Stimulated activated CD8-positive, alpha-beta memory T cell treated with anti-CD3 and anti-CD28 coated beads, Interleukin-12 subunit alpha, Interleukin-12 subunit beta, amount 100 ng/mL, for 24 hours (primary cell): ENCODE results near the gene F2RL2.

Source experiments
- DNase-seq: peaks from one replicate; pipeline ENCODE4 v3.0.0-alpha.2; 2020; ENCODE audit errors: extremely low read depth

F2RL2 gene

DNA sequence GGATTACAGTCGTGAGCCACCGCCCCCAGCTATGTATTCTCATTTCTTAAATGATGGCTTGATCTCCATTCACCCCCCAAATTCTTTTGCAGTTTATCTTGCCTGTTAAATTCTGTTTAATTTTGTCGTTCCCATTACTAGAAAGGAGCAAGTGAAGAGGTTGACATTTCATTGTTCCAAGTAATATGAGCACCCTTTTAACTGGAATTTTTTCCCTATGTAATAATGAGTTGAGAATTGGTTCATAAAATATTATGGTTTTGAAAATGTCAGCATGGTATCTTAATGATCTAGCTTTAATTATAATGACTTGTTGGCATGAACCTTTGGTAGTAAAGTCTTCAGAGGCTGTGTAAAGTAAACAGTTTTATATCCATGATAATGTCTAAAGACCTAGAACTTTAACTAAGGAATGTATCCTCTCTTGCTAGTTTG, 37.4 kb downstream of the F2RL2 start:
- DNase-seq = no peak

DNA sequence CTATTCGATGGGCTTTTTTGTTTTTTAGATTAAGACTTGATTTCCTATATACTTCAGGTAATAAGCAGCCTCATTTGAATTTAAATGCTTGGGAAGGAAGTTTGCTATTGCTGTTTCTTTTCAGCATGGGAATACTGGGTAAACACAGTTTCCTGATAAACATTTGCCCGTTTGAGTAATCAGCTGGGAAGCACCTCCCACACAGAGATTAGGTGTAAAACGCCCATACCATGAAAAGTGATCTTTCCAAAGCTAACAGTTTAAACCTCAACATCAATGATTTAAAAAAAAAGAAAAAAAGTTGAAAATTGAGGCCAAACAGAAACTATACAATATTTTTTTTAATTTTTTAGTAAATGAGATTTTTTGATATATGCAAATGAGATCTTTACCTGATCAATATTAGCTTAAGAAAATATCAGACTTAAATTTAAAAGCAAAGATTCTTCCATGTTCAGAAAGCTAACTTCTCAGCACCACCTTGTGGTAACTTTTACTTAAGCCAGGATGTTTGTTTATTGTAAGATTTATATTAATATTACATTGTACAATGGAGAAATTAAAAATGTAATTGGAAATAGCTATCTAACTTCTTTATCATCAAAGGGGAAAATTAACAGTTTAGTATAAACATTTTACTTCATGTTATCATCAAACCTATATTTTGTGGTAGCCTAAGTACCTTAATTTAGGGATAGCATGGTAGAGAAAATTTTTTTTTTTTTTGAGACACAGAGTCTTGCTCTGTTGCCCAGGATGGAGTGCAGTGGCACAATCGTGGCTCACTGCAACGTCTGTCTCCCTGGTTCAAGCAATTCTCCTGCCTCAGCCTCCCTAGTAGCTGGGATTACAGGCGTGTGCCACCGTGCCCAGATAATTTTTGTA, 39.8 kb downstream of the F2RL2 start:
- DNase-seq = no peak

DNA sequence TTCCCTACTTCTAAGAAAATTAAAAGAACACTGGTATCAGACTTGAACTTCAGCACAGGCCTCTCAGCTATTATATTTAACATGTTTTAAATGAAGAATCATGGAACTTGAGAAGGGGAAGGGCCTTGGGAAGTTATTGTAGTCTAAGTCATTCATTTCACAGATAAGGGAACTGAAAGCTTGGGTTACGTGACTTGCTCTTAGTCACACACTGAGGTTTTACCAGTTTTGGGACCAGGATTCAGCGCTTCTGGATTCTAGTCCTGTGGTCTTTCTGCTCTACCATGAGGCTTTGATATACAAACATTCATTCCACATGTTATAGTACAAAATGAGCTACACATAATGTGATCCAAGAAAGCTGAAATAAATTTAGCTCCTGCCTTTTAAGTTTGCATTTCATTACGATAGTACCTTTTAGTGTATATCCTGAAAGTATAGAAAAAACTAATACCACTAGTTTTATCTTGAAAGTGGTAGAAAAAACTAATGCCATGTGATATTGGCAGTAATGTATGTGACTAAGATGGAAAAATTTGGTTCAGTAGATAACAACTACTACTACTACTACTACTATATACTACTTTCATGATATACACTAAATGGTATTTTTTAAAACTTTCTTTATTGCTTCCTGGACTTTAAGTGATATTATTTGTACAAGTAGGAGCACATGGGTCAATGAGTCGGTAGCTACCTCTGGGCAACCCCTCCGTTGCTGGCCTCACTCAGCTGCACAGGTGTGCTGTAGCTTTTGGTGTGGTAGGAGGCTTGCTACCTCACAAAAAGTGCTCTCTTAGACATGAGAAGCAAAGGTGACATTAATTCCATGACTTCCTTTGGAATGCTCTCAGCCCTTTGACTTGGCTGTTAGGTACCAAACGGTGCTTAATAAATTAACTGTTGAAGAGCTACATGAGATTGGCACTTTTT, 40.7 kb downstream of the F2RL2 start:
- no peak for DNase-seq

DNA sequence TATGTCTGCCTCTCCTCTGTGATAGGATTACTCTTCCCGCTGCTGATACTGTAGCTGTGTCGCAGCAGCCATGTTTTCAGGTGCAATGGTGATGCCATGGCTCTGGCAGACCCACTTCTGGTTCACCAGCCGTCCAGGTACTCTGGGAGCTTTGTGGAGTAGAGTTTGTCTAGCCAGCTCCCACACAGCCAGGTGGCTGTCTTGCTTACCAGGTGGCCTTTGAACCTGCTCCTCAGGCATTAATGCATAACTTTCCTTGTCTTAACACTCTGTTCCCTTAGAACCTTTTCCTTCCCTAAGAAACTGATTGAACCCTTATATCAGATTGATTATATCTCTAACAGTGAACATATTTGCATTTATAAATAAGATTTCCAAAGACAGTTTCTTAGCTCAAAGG, 42.2 kb downstream of the F2RL2 start:
- no peak for DNase-seq

DNA sequence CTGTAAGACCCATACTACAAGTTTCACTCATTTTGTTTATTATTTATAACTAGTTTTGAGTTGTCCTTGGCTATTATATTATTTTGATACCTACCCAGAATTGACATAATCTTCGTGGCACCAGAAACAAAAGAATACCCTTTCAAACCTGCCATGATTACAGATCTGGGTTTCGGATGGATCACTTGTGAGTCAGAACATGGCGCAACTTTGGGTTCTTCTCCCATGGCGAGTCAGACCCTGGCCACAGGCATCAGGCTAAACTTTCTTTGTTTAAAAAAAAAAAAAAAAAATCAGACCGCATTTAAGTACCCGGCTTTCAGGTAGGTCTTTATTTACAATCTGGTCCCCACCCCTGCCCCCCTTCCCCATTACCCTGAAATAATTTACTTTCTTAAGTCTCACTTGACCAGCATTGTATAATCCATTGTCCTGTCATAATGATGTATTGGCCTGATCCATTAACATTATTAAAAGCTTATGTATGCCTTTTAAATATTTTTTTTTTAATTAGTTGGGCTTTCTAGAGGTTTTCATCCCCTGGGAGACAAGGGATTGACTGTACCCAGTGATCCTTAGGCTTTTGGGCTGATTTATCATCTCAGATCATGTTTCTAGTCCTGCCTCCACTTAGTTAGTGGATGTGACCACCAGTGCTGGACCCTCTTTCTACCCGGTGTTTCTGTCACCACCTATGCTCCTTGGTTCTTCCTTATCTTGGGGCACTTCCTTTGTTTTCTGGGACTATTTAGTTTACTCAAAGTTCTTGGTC, 43.9 kb downstream of the F2RL2 start:
- no peak for DNase-seq

DNA sequence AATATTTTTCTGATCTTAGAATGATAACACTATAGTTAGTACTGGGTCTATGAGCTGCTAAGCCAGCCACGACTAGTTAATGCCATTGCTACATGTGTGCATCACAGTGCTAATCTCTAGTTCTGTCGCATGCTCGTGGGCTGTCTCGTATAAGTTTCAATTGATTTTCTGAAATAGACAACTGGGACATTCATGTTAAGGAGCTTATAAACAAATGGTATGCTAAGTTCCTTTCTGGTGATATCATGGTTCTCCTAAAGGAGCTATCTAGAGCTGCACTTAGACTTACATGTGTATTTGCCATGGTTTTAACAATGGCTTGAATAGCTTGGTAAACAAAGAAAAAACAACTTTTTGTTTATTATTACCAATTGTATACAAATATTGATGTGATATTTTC, 46.2 kb downstream of the F2RL2 start:
- no peak for DNase-seq

DNA sequence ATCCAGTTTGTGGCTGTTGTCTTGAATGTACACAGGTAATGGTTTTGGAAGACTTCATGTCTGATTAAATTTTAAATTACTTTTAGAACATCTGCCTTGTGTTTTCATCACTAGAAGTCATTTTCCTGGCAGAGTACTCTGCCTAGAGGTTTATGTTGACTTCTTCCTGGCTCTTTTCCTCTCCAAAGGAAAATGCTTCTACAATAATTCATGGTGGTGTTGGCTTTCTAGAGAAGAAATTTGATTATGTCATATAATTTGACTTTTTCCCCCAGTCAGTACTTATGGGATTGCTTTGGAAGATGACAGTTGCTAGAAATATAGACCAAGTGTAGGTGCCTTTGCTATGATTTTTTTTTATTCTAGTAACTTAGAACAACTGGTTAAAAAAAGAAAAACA, 46.8 kb downstream of the F2RL2 start:
- no peak for DNase-seq

DNA sequence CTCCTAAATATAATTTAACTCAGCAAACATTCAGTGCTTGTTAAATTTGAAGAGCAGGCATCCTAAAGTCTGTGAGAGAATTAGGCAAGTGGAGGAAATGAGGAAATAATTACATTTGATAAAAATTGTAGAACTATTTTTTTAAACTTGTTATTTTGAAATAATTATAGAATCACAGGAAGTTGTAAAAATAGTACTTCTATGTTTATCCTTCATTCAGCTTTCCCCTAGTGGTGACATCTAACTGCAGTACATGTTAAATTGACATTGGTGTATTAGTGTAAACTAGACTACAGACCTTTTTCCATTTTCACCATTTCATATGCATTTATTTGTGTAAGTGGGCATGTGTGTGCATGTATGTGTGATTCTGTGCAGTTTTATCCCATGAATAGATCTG, 51.6 kb downstream of the F2RL2 start:
- DNase-seq = no peak

DNA sequence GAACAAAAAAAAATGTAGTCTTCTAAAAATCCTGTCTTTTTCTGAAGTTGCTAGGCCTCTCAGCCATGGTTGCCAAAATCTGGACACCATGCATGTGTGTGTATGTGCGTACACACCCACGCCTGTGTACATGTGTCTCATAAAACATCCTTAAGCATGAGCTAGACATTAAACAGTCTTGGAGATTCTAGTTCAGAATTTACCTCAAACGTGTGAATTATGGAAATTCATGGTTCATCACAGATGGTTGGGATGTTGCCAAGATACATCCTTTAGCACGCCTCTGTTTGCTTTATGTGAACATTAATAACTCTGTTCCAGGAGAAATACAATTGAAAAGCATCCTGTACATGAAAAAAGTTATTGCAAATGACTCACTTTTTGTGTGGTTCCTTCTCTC, 53.0 kb downstream of the F2RL2 start:
- no peak for DNase-seq
